HG03565 (cell line): ENCODE data around the gene LTN1.

ENCODE experiments used
- ATAC-seq: cut with Tn5 transposase; IDR thresholded peaks from one replicate; pipeline ENCODE4 v1.9.1; 2021; ENCODE audit warnings: mild to moderate bottlenecking, moderate library complexity; ENCODE audit not compliant: unreplicated experiment

Gene LTN1

GRCh38 chr21:28928578-28929420, 63.9 kb downstream of the LTN1 start:
- no peak for ATAC-seq

- no peak for ATAC-seq
Observed at GRCh38 chr21:28927130-28927529, 65.5 kb downstream of the LTN1 start.

- ATAC-seq, result no peak
Observed at GRCh38 chr21:28923439-28923975, 69.2 kb downstream of the LTN1 start.

- no peak for ATAC-seq
Observed at GRCh38 chr21:28922368-28922767, 70.3 kb downstream of the LTN1 start.

- ATAC-seq, result no peak
Observed at GRCh38 chr21:28916150-28916893, 76.4 kb downstream of the LTN1 start.

- no peak for ATAC-seq
Observed at GRCh38 chr21:28913071-28913470, 79.6 kb downstream of the LTN1 start.

- no peak for ATAC-seq
Observed at GRCh38 chr21:28910280-28910887, 82.3 kb downstream of the LTN1 start.

GRCh38 chr21:28908351-28908750, 84.3 kb downstream of the LTN1 start:
- no peak for ATAC-seq

- no peak for ATAC-seq
Observed at GRCh38 chr21:28906841-28907240, 85.8 kb downstream of the LTN1 start.

- ATAC-seq, result no peak
Observed at GRCh38 chr21:28906236-28906635, 86.4 kb downstream of the LTN1 start.

- ATAC-seq, result no peak
Observed at GRCh38 chr21:28904961-28905435, 87.7 kb downstream of the LTN1 start.

- ATAC-seq, result no peak
Observed at GRCh38 chr21:28903448-28903847, 89.2 kb downstream of the LTN1 start.

GRCh38 chr21:28900481-28900880, 92.2 kb downstream of the LTN1 start:
- ATAC-seq, result no peak

- ATAC-seq, result no peak
Observed at GRCh38 chr21:28899744-28900143, 92.9 kb downstream of the LTN1 start.

- ATAC-seq, result no peak
Observed at GRCh38 chr21:28899220-28899619, 93.5 kb downstream of the LTN1 start.

- no peak for ATAC-seq
Observed at GRCh38 chr21:28893687-28894086, 99.0 kb downstream of the LTN1 start.

GRCh38 chr21:28892199-28893111, 100.2 kb downstream of the LTN1 start:
- ATAC-seq, result no peak

- ATAC-seq, result no peak
Observed at GRCh38 chr21:28885853-28886177, 106.9 kb downstream of the LTN1 start.

GRCh38 chr21:28884976-28885852, 107.5 kb downstream of the LTN1 start:
- peak; percentile 89 for ATAC-seq
